IPS-18a (cell line): ENCODE measurements around the gene HYAL3.

Source experiments
- H3K27ac ChIP-seq: one replicate; pipeline ENCODE4 v1.5.1; 2013; ENCODE audit warnings: low read length
- H3K27me3 ChIP-seq: one replicate; pipeline ENCODE4 v1.6.1; 2013; ENCODE audit warnings: mild to moderate bottlenecking, low read length; ENCODE audit not compliant: control insufficient read depth, insufficient read depth
- H3K36me3 ChIP-seq: one replicate; pipeline ENCODE4 v1.6.1; 2013; ENCODE audit warnings: low read depth, low read length; ENCODE audit not compliant: control insufficient read depth
- H3K4me1 ChIP-seq: one replicate; pipeline ENCODE4 v1.6.1; 2013; ENCODE audit warnings: low read depth, low read length; ENCODE audit not compliant: control insufficient read depth
- H3K4me3 ChIP-seq: one replicate; pipeline ENCODE4 v1.5.1; 2013; ENCODE audit warnings: low read length
- H3K9ac ChIP-seq: one replicate; pipeline ENCODE4 v1.6.1; 2013; ENCODE audit warnings: mild to moderate bottlenecking, low read length, moderate library complexity
- H3K9me3 ChIP-seq: one replicate; pipeline ENCODE4 v1.6.1; 2013; ENCODE audit warnings: low read depth, low read length; ENCODE audit not compliant: control insufficient read depth

HYAL3 gene

GRCh38 chr3:50300681-50301254 lies 1.6 kb upstream of the HYAL3 start:
- Histone ChIP-seq H3K4me1 (peaks cover 18% of the 10 kb centered on the region), H3K36me3 (no peaks in the 10 kb centered on the region), H3K9me3 (no peaks in the 10 kb centered on the region), H3K27me3 (no peaks in the 10 kb centered on the region), H3K27ac (no peak overlapping the region), H3K4me3 (no peak overlapping the region), H3K9ac (no peak overlapping the region)

- H3K27me3 ChIP-seq: no peaks in the 10 kb centered on the region
- peaks cover 18% of the 10 kb centered on the region for H3K4me1 ChIP-seq
- no peaks in the 10 kb centered on the region for H3K36me3 ChIP-seq
- H3K9ac ChIP-seq: peak overlapping the region; percentile 24
- H3K9me3 ChIP-seq: no peaks in the 10 kb centered on the region
- no peak overlapping the region for H3K27ac ChIP-seq
- H3K4me3 ChIP-seq: peak overlapping the region; percentile 92
Measured at GRCh38 chr3:50299929-50300680, 900 bp upstream of the HYAL3 start.

GRCh38 chr3:50299638-50299928 lies 378 bp upstream of the HYAL3 start:
- Histone ChIP-seq H3K36me3 (no peaks in the 10 kb centered on the region), H3K27ac (no peak overlapping the region), H3K4me1 (peaks cover 18% of the 10 kb centered on the region), H3K27me3 (no peaks in the 10 kb centered on the region), H3K9me3 (no peaks in the 10 kb centered on the region), H3K9ac (peak overlapping the region; percentile 24), H3K4me3 (peak overlapping the region; percentile 92)

- Histone ChIP-seq H3K4me3 (peak overlapping the region; percentile 92), H3K9ac (no peak overlapping the region), H3K36me3 (no peaks in the 10 kb centered on the region), H3K9me3 (no peaks in the 10 kb centered on the region), H3K27me3 (no peaks in the 10 kb centered on the region), H3K27ac (no peak overlapping the region), H3K4me1 (peaks cover 10% of the 10 kb centered on the region)
Measured at GRCh38 chr3:50297896-50298725, 1.1 kb downstream of the HYAL3 start.

- no peak overlapping the region for H3K9ac ChIP-seq
- H3K36me3 ChIP-seq: no peaks in the 10 kb centered on the region
- H3K4me1 ChIP-seq: peaks cover 11% of the 10 kb centered on the region
- no peaks in the 10 kb centered on the region for H3K27me3 ChIP-seq
- no peak overlapping the region for H3K27ac ChIP-seq
- H3K9me3 ChIP-seq: no peaks in the 10 kb centered on the region
- no peak overlapping the region for H3K4me3 ChIP-seq
Measured at GRCh38 chr3:50297384-50297775, 1.8 kb downstream of the HYAL3 start.

GRCh38 chr3:50296721-50297383 lies 2.4 kb downstream of the HYAL3 start:
- no peak overlapping the region for H3K4me3 ChIP-seq
- H3K9me3 ChIP-seq: no peaks in the 10 kb centered on the region
- H3K27me3 ChIP-seq: no peaks in the 10 kb centered on the region
- H3K9ac ChIP-seq: no peak overlapping the region
- H3K36me3 ChIP-seq: no peaks in the 10 kb centered on the region
- H3K27ac ChIP-seq: no peak overlapping the region
- H3K4me1 ChIP-seq: peaks cover 11% of the 10 kb centered on the region

- no peak overlapping the region for H3K9ac ChIP-seq
Measured at GRCh38 chr3:50295553-50296431, 3.4 kb downstream of the HYAL3 start.

GRCh38 chr3:50294492-50295403 lies 4.5 kb downstream of the HYAL3 start:
- no peaks in the 10 kb centered on the region for H3K27me3 ChIP-seq

More at GRCh38 chr3:50295553-50296431, 3.4 kb downstream of the HYAL3 start:
- H3K27ac ChIP-seq: no peak overlapping the region
- peaks cover 11% of the 10 kb centered on the region for H3K4me1 ChIP-seq
- no peaks in the 10 kb centered on the region for H3K9me3 ChIP-seq
- no peak overlapping the region for H3K4me3 ChIP-seq
- no peaks in the 10 kb centered on the region for H3K36me3 ChIP-seq
- H3K27me3 ChIP-seq: no peaks in the 10 kb centered on the region

GRCh38 chr3:50294089-50294488 lies 5.1 kb downstream of the HYAL3 start:
- peaks cover 5% of the 10 kb centered on the region for H3K4me1 ChIP-seq
- no peak overlapping the region for H3K9ac ChIP-seq
- peaks cover 11% of the 10 kb centered on the region for H3K36me3 ChIP-seq
- H3K27me3 ChIP-seq: no peaks in the 10 kb centered on the region
- H3K9me3 ChIP-seq: no peaks in the 10 kb centered on the region
- H3K4me3 ChIP-seq: no peak overlapping the region
- H3K27ac ChIP-seq: no peak overlapping the region

More at GRCh38 chr3:50294492-50295403, 4.5 kb downstream of the HYAL3 start:
- peaks cover 7% of the 10 kb centered on the region for H3K4me1 ChIP-seq
- H3K9me3 ChIP-seq: no peaks in the 10 kb centered on the region
- H3K9ac ChIP-seq: no peak overlapping the region
- H3K36me3 ChIP-seq: peaks cover 4% of the 10 kb centered on the region
- no peak overlapping the region for H3K4me3 ChIP-seq
- no peak overlapping the region for H3K27ac ChIP-seq
